Anterior cingulate cortex (tissue), 58 donors: ENCODE measurements around the gene ALS2.
"Not testable (repeated sequence)": the region's sequence is repeated elsewhere in the genome, so short reads cannot be mapped to it uniquely, and the experiment has no call there.

Experiments
- DNase-seq, 58 donors: peaks; one replicate each; lab custom pipeline; 2025; lab: John Stamatoyannopoulos, UW

Gene ALS2

DNA sequence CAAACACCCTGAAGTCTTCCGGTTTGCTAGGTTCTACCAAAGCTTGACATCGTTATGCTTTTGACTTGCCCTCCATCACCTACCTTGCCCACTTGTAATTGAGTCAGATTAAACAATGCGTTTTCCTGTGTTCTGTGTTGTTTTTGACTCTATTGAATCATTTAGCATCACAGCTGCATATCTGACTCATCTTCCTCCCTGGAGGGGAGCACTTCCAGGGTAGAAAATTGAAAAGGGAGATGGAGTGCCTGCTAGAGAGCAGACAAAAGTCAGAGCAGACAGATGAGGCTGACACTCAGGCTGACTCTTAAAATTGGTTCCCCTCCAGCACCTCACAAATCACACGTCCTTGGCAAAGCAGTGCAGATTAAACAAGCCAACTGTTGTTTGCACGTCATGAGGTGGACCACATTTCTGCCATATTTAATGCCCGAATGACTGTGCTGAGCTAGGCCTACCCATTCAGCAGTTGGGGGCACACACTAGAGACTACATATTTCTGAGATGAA is 84.5 kb downstream of the ALS2 start:
- DNase-seq, result peak in 4 of 58 donors; percentile 2 to 27 (median 4)

DNA sequence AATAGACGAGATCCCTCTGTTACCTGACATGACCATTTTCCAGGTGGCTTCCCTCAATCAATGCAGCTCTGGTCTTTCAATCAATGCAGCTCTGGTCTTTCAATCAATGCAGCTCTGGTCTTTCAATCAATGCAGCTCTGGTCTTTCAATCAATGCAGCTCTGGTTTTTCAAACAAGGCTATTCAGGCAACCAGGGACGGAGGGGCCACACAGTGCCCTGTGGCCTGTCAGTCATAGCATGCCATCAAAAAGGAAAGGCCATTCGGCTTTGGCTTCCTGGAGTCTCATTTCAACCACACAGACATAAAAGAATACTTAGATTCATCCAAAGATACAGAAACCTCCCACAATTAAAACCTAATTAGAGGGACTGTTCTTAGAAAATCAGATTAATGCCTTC is 95.6 kb downstream of the ALS2 start:
- no peak for DNase-seq

DNA sequence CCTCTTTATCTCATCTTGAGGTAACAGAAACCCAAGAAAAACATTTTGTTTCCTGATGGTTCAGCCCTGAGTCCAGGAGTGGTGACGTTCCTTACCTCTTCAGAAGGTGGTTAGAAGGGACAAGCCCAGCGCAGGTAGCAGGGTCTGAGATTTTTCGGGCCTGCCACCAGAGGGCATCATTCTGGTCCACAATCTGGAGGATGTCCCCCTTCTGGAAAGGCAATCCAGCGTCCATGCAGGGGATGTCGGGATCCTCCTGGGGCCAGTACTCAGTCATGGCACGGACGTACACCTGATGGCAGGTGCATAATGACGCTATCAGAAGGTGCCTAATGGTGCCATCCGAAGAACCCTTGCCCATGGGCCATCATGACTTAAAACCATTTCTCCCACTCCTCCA is 100.0 kb downstream of the ALS2 start:
- DNase-seq, result no peak

DNA sequence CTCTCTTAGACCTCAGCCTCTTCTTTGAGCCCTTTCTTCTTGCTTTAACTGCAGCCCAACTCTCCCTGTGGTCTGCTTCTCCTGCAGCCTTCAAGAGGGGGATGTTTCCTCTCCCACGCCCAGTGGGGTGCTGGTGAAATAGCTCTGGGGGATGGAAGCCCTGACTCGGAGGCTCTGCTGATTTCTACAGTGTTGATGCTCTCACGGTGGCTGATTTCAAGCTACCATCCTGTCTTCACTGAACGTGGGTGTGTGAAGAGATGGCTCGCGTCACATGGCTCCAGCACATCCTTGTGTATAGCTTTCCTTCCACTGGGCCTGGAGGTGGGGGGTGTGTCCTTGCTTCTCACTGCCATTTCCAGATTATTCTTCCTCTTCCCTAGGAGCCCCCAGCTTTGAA is 102.3 kb downstream of the ALS2 start:
- DNase-seq, result peak in 23 of 58 donors; percentile 1 to 51 (median 16)

DNA sequence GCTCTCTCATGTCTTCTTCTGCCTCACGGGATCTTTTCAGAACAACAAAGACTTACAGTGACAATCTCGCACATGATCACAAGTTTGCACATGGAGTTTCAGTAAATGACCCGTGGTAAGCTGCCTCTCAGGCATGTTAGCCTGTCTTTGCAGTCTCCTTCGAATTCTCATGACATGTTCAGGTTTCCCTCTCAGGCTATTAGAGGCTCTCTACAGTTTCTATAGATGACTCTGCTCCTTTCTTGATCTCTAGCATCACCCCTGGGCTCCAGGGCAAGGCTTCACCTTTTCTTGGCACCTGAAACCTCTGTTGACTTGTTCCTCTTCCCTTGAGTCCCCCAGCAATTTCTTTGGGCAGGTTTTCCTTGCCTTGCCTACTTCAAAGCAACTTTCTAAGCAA is 105.3 kb downstream of the ALS2 start:
- no peak for DNase-seq

DNA sequence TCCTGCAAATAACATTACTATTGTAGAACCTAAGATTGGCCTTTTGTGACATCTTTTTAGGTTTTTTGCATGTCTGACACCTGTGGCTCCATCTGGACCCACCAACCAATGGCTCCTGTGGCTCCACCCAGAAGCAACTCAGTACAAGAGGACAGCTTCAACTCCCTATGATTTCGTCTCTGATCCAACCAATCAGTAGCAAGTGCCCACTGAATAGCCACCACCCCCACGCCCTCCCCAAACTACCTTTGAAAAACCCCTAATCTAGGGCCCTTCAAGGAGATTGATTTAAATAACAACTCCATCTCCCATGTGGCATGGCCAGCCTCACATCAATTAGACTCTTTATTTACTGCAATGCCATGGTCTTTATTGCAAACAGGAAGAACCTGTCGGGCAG is 105.9 kb downstream of the ALS2 start:
- DNase-seq, result no peak

DNA sequence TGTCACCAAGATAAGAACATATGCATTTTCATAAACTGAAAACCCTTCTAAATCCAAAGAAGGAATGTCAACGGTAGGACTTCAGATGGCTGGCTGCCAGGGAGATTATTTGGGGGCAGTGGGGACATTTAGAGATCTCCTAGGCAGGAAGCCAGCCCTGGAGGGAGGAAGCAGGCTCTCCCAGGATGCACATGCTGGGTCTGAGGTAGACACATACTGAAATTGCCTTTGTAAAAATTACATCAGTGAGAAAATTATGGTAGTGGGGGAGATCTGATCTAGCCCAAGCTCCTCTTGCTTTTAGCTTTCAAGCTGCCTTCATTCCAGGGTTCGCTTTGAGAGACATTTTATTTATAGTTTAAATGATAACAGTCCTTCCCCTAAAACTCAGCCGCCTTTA is 106.4 kb downstream of the ALS2 start:
- DNase-seq, result no peak

DNA sequence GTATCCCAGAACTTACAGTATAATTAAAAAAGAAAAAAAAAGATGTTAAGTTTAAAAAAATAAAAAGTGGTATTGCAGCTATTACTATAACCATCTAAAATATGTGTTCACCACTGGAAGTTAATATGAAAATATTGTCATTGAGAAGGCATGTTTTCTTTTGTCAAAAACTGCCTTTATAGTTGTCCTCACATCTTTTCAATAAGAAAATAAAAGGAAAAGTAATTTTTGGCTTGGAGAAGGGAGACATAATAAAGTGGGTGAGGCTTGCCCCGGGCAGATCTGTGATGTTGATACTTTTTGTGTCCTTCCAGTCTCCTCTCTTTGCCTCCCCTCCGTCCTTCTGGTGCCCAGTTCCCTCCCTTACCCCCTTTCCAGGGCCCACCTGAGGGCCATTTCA is 107.2 kb downstream of the ALS2 start:
- no peak for DNase-seq

DNA sequence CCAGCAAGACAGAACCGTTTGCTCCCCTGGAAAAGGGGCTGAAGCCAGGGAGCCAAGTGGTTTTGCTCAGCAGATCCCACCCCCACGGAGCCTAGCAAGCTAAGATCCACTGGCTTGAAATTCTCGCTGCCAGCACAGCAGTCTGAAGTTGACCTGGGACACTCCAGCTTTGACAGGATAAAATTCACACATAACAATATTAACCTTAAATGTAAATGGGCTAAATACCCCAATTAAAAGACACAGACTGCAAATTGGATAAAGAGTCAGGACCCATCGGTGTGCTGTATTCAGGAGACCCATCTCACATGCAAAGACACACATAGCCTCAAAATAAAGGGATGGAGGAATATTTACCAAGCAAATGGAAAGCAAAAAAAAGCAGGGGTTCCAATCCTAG is 109.5 kb downstream of the ALS2 start:
- not testable (repeated sequence) for DNase-seq

DNA sequence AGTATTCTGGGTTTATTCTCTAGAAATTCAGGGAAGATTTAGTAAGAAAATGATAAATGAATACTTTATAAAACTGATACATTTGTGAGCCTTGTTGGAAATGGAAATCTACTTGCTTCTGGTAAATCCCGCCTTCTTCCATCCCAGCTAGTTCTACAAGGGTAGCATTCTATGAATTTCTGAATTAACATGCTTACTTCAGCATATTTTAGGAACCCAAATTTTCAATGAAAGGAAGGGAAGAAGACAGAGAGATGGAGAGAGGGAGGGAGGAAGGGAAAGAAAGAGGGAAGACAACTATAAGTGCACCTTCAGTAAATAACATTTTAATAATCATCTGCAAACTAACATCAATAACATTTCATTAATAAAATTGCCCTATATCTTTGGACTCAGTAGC is 110.9 kb downstream of the ALS2 start:
- DNase-seq, result no peak

DNA sequence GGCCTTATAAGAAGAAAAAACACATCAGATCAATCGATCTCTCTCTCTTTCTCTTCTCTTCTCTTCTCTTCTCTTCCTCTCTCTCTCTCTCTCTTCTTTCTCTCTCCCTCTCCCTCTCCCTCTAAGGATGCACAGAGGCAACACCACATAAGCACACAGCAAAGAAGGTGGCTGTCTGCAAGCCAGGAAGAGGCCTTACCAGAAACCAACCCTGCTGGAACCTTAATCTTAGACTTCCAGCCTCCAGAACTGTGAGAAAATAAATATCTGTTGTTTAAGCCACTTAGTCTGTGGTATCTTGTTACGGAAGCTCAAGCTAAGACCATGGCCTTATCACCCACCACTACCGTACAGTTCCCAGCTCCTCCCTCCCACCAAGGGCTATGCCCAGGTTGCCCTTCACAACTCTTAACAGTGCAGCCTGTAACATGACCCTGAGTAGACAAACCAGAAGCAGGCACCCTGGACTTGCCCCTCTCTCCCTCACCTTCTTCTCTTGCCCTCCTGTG is 112.3 kb downstream of the ALS2 start:
- DNase-seq, result no peak

DNA sequence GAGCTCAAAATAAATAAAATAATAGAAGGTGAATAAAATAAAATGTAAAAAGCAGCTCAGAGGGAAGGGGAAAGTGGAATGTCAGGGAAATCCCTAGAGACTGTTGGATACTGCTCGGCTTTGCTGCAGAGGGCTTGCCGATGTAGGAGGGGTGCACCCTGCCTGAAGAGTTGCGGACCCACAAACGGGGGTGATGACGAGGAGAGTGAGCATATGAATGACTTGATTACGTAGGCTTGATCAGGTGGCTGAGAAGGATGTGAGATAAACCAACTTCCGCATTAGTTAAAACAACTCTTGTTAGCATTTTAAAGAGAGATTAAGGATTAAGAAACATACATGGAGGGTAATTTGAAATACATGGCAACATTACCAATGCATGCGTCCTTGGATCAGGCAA is 116.4 kb downstream of the ALS2 start:
- DNase-seq, result no peak

DNA sequence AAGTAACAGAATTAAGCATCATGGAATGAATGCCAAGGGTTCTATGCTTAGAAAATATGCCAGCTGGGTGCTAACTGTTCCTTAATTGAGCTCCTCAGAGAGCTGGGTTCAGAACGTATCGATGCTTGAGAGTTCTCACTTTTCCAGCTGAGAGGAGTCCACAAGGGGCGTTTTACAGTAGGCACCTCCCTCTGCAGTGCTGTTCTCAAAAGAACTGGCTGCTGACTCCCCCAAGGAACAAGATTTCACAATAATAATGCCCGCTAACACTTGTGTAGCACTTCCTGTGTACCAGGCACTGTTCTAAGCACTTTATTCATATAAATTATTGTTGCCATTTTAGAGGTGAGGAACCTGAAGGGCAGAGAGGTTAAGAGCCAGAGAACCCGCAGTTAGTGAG is 119.4 kb downstream of the ALS2 start:
- no peak for DNase-seq

DNA sequence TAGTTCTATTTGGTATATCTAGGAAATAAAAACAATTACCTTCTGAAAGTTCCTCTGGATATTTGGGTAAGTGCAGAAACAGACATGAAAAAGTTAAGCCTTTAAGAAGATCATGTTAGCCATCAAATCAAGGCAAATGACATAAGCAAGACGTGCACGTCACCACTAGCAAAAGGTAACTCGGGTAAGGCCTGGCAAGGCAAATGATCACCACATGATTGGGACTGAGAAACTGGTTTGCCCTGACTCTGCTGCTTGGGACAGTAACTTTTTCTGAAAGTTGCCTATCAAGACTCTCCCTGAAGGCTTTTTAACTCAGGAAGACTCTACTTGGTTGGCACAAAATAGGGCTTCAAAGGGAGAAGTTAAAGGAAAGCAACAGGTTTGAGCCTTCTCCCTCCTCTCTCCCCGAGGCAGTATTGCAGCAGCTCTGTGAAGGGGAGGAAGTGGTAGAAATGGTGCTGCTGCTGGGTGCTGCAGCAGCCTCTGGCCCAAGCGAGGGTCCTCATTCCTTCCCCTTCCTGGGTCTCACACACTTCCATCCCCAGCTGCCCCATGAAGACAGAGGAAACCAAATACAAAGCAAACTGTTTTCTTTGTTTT is 120.3 kb downstream of the ALS2 start:
- no peak for DNase-seq

DNA sequence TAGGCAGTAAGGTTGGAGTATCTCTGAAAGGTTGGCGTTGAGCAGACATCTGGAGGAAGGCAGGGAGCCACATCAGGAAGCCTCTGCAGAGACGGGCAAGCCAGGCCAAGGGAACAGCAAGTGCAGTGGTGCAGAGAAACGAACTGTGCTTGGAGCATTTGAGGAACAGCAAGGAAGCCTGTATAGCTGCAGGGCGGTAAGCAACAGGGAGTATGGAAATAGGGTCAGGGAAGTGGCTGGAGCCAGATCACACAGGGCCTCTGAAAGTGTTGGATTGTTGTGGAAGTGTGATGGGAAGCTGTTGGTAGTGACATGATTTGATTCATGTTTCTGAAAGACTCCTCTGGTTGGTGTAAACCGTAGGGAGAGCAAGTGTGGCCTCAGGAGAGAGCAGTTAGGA is 124.0 kb downstream of the ALS2 start:
- no peak for DNase-seq

DNA sequence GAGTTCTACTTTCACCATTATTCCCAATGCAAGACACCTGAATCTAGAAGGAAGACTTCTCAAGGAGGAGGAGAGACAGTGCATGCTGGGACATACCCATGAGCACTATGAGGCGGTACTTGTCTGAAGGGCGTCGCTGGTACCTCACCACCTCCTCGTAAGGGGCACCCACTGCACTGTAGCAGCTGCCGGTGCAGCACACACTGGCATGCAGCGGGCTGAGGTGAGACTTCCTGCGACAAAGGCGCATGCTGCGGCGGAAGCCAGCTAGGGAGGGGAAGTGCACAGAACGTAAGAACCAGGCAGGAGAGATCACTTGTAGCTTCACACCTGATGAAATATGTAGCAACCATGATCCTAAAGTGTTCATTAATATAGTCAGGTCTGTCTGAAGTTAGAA is 124.6 kb downstream of the ALS2 start:
- DNase-seq, result no peak

DNA sequence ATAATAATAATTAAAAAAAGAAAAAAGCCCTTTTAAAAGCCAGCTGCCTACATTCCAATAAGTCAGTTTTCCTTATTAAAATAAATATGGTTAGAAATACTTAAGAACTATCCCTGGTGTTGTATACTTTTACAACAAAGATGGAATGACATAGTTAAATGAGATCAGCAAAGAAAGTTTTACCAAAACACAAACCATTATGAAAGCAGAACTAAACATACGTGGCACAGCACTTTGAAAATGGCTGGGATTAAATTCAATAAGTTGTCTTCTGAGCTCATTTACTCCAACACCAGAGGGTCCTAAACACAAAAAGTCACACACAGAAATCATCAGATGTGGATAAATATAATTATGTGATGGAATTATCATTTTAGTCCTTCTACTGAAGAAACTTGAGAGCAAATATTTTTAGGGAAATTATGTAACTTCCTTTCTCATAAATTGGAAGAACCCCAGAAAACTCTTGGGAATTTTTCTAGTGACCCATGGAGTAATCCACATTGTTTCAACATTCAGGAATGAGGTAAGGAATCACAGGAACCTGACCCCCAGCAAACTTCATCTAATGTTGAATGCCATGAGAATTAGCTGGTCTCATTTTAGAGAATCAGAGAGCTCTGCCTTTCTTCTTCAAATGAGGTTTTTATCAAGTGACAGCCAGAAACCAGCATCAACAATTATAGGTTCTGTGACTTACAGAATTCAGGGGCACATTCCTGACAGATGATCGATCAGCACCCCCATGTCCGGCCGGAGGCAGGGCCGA is 125.9 kb downstream of the ALS2 start:
- DNase-seq, result no peak

DNA sequence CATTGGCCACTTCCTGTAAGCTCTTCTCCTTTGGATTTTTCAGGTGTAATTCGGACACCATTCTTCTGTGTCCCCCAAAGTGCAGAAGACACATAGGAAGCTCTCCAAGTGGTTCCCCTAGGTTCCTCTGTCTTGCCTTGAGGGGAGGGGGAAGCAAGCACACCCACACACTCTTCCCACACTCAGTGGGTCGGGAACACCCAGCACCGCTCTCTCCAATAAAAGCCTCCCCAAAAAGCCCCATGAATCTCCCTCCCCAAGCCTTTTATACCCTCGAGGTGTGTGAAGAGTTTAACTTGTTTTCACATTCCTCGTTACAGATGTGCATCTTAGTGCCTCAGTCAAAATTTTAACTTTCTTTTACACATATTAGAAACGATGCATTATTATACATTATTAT is 127.5 kb downstream of the ALS2 start:
- DNase-seq, result no peak
